Stimulated activated CD8-positive, alpha-beta memory T cell treated with anti-CD3 and anti-CD28 coated beads, Interleukin-12 subunit alpha, Interleukin-12 subunit beta, amount 100 ng/mL, for 24 hours (primary cell): ENCODE results near the gene FARP1.
"Not testable (repeated sequence)": the region's sequence is repeated elsewhere in the genome, so short reads cannot be mapped to it uniquely, and the experiment has no call there.

Source experiments
- DNase-seq: peaks from one replicate; pipeline ENCODE4 v3.0.0-alpha.2; 2020; ENCODE audit errors: extremely low read depth

Gene FARP1

GRCh38 chr13:98396071-98396710, 253.3 kb downstream of the FARP1 start:
- no peak for DNase-seq

- DNase-seq, result no peak
These were observed 254.3 kb downstream of the FARP1 start for GRCh38 chr13:98397221-98397620.

GRCh38 chr13:98397861-98398260, 255.0 kb downstream of the FARP1 start:
- DNase-seq, result no peak

- DNase-seq, result no peak
These were observed 255.7 kb downstream of the FARP1 start for GRCh38 chr13:98398581-98398980.

GRCh38 chr13:98399756-98400155, 256.9 kb downstream of the FARP1 start:
- no peak for DNase-seq

- DNase-seq, result no peak
These were observed 259.0 kb downstream of the FARP1 start for GRCh38 chr13:98401934-98402333.

GRCh38 chr13:98403076-98403475, 260.2 kb downstream of the FARP1 start:
- DNase-seq, result no peak

- no peak for DNase-seq
These were observed 262.2 kb downstream of the FARP1 start for GRCh38 chr13:98405107-98405571.

- DNase-seq, result no peak
These were observed 262.9 kb downstream of the FARP1 start for GRCh38 chr13:98405690-98406344.

GRCh38 chr13:98406427-98406826, 263.5 kb downstream of the FARP1 start:
- no peak for DNase-seq

- no peak for DNase-seq
These were observed 264.1 kb downstream of the FARP1 start for GRCh38 chr13:98406971-98407370.

- DNase-seq, result no peak
These were observed 264.7 kb downstream of the FARP1 start for GRCh38 chr13:98407575-98407974.

- DNase-seq, result no peak
These were observed 266.4 kb downstream of the FARP1 start for GRCh38 chr13:98409281-98409680.

- no peak for DNase-seq
These were observed 267.7 kb downstream of the FARP1 start for GRCh38 chr13:98410612-98411011.

GRCh38 chr13:98411013-98411412, 268.1 kb downstream of the FARP1 start:
- no peak for DNase-seq

GRCh38 chr13:98411617-98412265, 268.8 kb downstream of the FARP1 start:
- DNase-seq, result no peak

- DNase-seq, result not testable (repeated sequence)
These were observed 270.4 kb downstream of the FARP1 start for GRCh38 chr13:98413278-98413677.

- DNase-seq, result no peak
These were observed 270.9 kb downstream of the FARP1 start for GRCh38 chr13:98413796-98414195.

- DNase-seq, result no peak
These were observed 272.6 kb downstream of the FARP1 start for GRCh38 chr13:98415326-98416070.

- DNase-seq, result no peak
These were observed 273.5 kb downstream of the FARP1 start for GRCh38 chr13:98416408-98416807.

- no peak for DNase-seq
These were observed 277.1 kb downstream of the FARP1 start for GRCh38 chr13:98419786-98420553.
